ENCODE measurements around the gene SLC15A3.
"Not testable (repeated sequence)": the region's sequence is repeated elsewhere in the genome, so short reads cannot be mapped to it uniquely, and the experiment has no call there.

Gene SLC15A3

GRCh38 chr11:60977836-60978235 lies 25.9 kb upstream of the SLC15A3 start:
- TF ChIP-seq EZH2 (IDR thresholded peaks at IDR 0.05; ENCODE audit: borderline replicate concordance, low read length) = no peak
- TF ChIP-seq CTCF (IDR thresholded peaks at IDR 0.05; ENCODE audit: low read length) = no peak

GRCh38 chr11:60977224-60977623 lies 25.2 kb upstream of the SLC15A3 start:
- Histone ChIP-seq H3K9me3 (ENCODE audit: low read length) (no peaks in the 10 kb centered on the region), H3F3A (ENCODE audit: insufficient read depth, low read length) (no peaks in the 10 kb centered on the region), H3K4me3 (ENCODE audit: low read depth, low read length, poor library complexity, severe bottlenecking) (no peak overlapping the region), H3K9me2 (ENCODE audit: low read depth, low read length) (no peaks in the 10 kb centered on the region), H3K27me3 (ENCODE audit: insufficient read depth, low read length) (0 out of 2 replicates have a peak, but pooled peaks cover 2% of the 10 kb centered on the region), H3K27ac (ENCODE audit: low read depth, low read length, poor library complexity, severe bottlenecking) (no peak overlapping the region), H2AFZ (ENCODE audit: low read length) (no peak overlapping the region), H3K9ac (ENCODE audit: low read length) (no peak overlapping the region), H3K4me1 (ENCODE audit: insufficient read depth, low read length, severe bottlenecking) (peaks cover 4% of the 10 kb centered on the region), H3K4me2 (ENCODE audit: low read length) (no peak overlapping the region), H4K20me1 (ENCODE audit: insufficient read depth, low read length) (no peaks in the 10 kb centered on the region), H3K36me3 (ENCODE audit: insufficient read depth, low read length) (no peaks in the 10 kb centered on the region), H3K79me2 (ENCODE audit: insufficient read depth, low read length) (no peaks in the 10 kb centered on the region)
- TF ChIP-seq EZH2 (IDR thresholded peaks at IDR 0.05; ENCODE audit: borderline replicate concordance, low read length) (no peak), CTCF (IDR thresholded peaks at IDR 0.05; ENCODE audit: low read length) (no peak)

More at GRCh38 chr11:60977836-60978235, 25.9 kb upstream of the SLC15A3 start:
- Histone ChIP-seq H4K20me1 (ENCODE audit: insufficient read depth, low read length) (no peaks in the 10 kb centered on the region), H3K9ac (ENCODE audit: low read length) (no peak overlapping the region), H3K9me2 (ENCODE audit: low read depth, low read length) (no peaks in the 10 kb centered on the region), H3F3A (ENCODE audit: insufficient read depth, low read length) (no peaks in the 10 kb centered on the region), H3K36me3 (ENCODE audit: insufficient read depth, low read length) (no peaks in the 10 kb centered on the region), H3K9me3 (ENCODE audit: low read length) (no peaks in the 10 kb centered on the region), H2AFZ (ENCODE audit: low read length) (no peak overlapping the region), H3K27me3 (ENCODE audit: insufficient read depth, low read length) (no peaks in the 10 kb centered on the region), H3K4me1 (ENCODE audit: insufficient read depth, low read length, severe bottlenecking) (peaks cover 4% of the 10 kb centered on the region), H3K79me2 (ENCODE audit: insufficient read depth, low read length) (no peaks in the 10 kb centered on the region), H3K4me2 (ENCODE audit: low read length) (no peak overlapping the region), H3K27ac (ENCODE audit: low read depth, low read length, poor library complexity, severe bottlenecking) (no peak overlapping the region), H3K4me3 (ENCODE audit: low read depth, low read length, poor library complexity, severe bottlenecking) (no peak overlapping the region)

- no peaks in the 10 kb centered on the region for H4K20me1 ChIP-seq (ENCODE audit: insufficient read depth, low read length)
- TF ChIP-seq CTCF (IDR thresholded peaks at IDR 0.05; ENCODE audit: low read length) = no peak
- no peak for TF ChIP-seq EZH2 (IDR thresholded peaks at IDR 0.05; ENCODE audit: borderline replicate concordance, low read length)
- H3K9ac ChIP-seq (ENCODE audit: low read length) = no peak overlapping the region
- no peaks in the 10 kb centered on the region for H3K9me2 ChIP-seq (ENCODE audit: low read depth, low read length)
- H3K9me3 ChIP-seq (ENCODE audit: low read length) = no peaks in the 10 kb centered on the region
- no peaks in the 10 kb centered on the region for H3F3A ChIP-seq (ENCODE audit: insufficient read depth, low read length)
- no peak overlapping the region for H3K27ac ChIP-seq (ENCODE audit: low read depth, low read length, poor library complexity, severe bottlenecking)
- H3K4me3 ChIP-seq (ENCODE audit: low read depth, low read length, poor library complexity, severe bottlenecking) = no peak overlapping the region
- H3K4me1 ChIP-seq (ENCODE audit: insufficient read depth, low read length, severe bottlenecking) = peaks cover 8% of the 10 kb centered on the region
- no peaks in the 10 kb centered on the region for H3K36me3 ChIP-seq (ENCODE audit: insufficient read depth, low read length)
- no peak overlapping the region for H3K4me2 ChIP-seq (ENCODE audit: low read length)
- H2AFZ ChIP-seq (ENCODE audit: low read length) = no peak overlapping the region
- 0 out of 2 replicates have a peak, but pooled peaks cover 4% of the 10 kb centered on the region for H3K27me3 ChIP-seq (ENCODE audit: insufficient read depth, low read length)
- no peaks in the 10 kb centered on the region for H3K79me2 ChIP-seq (ENCODE audit: insufficient read depth, low read length)
These were observed 22.8 kb upstream of the SLC15A3 start for GRCh38 chr11:60974726-60975125.

GRCh38 chr11:60974316-60974715 lies 22.3 kb upstream of the SLC15A3 start:
- not testable (repeated sequence) for H3K9me2 ChIP-seq (ENCODE audit: low read depth, low read length); H2AFZ ChIP-seq (ENCODE audit: low read length)

More at GRCh38 chr11:60974316-60974715, 22.3 kb upstream of the SLC15A3 start:
- not testable (repeated sequence) for H3K4me2 ChIP-seq (ENCODE audit: low read length); H3K27ac ChIP-seq (ENCODE audit: low read depth, low read length, poor library complexity, severe bottlenecking); H3K9ac ChIP-seq (ENCODE audit: low read length); H3K27me3 ChIP-seq (ENCODE audit: insufficient read depth, low read length); H3K4me3 ChIP-seq (ENCODE audit: low read depth, low read length, poor library complexity, severe bottlenecking); H3K79me2 ChIP-seq (ENCODE audit: insufficient read depth, low read length); H3F3A ChIP-seq (ENCODE audit: insufficient read depth, low read length); H3K9me3 ChIP-seq (ENCODE audit: low read length); H3K4me1 ChIP-seq (ENCODE audit: insufficient read depth, low read length, severe bottlenecking); H3K36me3 ChIP-seq (ENCODE audit: insufficient read depth, low read length); H4K20me1 ChIP-seq (ENCODE audit: insufficient read depth, low read length)
